RWPE1 (cell line): ENCODE results near the gene TECR.

Experiments used
- CTCF ChIA-PET: fragments of 350-600 bp; sonication (Branson Sonifier 250); formaldehyde crosslinking; extraction: SDS; loops from one replicate; lab custom pipeline; 2021; lab: Yijun Ruan, JAX
- POLR2A ChIA-PET: fragments of 400-600 bp; formaldehyde crosslinking; extraction: SDS; loops from one replicate; lab custom pipeline; 2020; ENCODE audit warnings: antibody characterized with exemption; ENCODE audit not compliant: low non-redundant PET; lab: Yijun Ruan, JAX
- DNase-seq: peaks from one replicate; pipeline ENCODE4 v3.0.0; 2012; ENCODE audit warnings: low spot score
- H3K27ac ChIP-seq: fragments of 450-650 bp; 2 replicates; pipeline ENCODE4 v1.5.1; 2017
- CTCF ChIP-seq: fragments of 450-650 bp; conservative IDR thresholded peaks from 2 replicates; pipeline ENCODE4 v1.5.1; 2017; ENCODE audit warnings: low read depth, mild to moderate bottlenecking

Gene TECR

DNA sequence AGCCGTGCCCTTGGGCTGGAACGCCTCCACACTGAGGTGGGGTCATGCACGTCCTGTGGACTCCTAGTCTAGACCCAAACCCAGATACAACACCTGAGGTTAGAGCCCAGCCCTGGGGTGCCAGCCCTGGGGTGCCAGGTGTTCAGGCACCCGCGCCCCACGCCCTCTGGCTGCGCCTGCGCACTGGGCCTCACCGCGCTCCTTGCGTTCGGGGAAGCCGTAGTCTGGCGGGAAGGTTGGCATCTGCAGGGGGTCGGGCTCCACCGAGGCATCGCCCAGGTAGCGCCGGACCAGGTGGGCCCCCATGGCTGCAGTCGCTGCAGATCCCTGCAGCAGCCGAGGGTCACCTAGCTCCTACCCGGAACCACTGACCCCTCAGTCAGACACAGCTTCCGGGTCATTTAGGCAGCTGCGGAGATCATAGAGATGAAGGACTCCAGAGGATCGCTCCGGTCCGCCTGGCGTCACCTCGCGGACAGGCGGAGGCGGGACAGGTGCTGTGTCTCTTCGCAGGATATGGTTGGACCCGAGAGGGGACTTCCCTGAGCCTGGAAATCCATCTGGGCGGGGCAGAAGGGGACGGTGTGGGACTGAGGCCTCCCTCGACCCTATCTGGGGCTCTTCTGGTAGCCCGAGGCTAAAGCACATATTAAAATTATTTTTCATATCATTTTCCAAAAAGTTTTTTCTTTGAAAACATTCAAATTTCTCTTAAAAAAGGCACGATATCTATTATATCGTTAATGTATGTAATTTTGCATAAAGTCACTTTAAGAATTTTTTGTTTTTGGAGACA lies 42.5 kb downstream of the TECR start, which contains the start of gene NDUFB7:
NDUFB7 (minus strand) TSS at position 372 of the 796 bp plus-strand sequence; CDS start at position 306, 66 bp downstream.
- ChIA-PET POLR2A (interaction anchor here (0.7 kb wide), 1 partner anchor 74 kb away, joined by 5 read pairs; no protein-coding TSS in a partner anchor), CTCF (interaction anchor here (0.6 to 1.4 kb wide), 7 partner anchors 8 to 310 kb away, joined by 3 to 6 read pairs (median 3); no protein-coding TSS in a partner anchor)
- peak within 1 kb of the TSS; percentile 100 for H3K27ac ChIP-seq

GRCh38 chr19:14575428-14575980 lies 46.1 kb downstream of the TECR start:
- H3K27ac ChIP-seq = peak overlapping the region; percentile 75; the same call in 1 of the 2 replicates
- no peak for DNase-seq
- ChIA-PET POLR2A (no interaction called here), CTCF (interaction anchor here (0.6 kb wide), 1 partner anchor 516 kb away, joined by 3 read pairs; no protein-coding TSS in a partner anchor)
- TF ChIP-seq CTCF = no peak

More for the DNA sequence above, 42.5 kb downstream of the TECR start, which contains the start of gene NDUFB7:
- TF ChIP-seq CTCF = peak; percentile 99
- peak; percentile 92 for DNase-seq

GRCh38 chr19:14576363-14576762 lies 47.0 kb downstream of the TECR start:
- no peak for DNase-seq
- ChIA-PET CTCF (no interaction called here), POLR2A (no interaction called here)
- no peak for TF ChIP-seq CTCF
- H3K27ac ChIP-seq = peak overlapping the region; percentile 6; the same call in 1 of the 2 replicates

- H3K27ac ChIP-seq = no peak overlapping the region
- CTCF ChIA-PET = no interaction called here
- DNase-seq = no peak
Measured at GRCh38 chr19:14577264-14577663, 47.9 kb downstream of the TECR start.

DNA sequence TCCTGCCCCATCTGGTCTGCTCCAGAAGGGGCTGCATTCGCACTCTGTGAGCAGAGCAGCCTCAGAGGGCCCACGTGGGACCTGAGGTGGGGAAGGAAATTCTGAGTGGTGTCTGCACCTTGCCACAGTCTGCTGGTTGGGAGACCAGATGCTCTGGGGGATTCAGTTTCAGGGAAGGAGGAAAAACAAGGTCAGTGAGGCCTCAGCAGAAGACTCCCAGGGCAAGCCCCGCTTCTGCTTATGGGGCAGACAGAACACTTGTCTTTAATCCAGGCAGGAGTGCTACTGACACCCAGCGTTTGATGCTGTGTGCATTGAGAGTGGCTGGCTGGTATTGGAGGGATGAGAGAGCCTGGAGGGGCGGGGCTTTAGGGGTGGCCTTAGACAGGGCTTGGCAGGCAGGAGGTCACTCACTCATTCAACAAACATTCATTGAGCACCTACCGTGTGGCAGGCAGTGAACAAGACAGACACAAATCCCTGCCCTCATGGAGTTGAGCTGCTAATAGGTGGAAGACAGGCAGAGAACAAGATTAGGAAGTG lies 48.6 kb downstream of the TECR start:
- CTCF ChIA-PET = interaction anchor here (0.7 kb wide), 1 partner anchor 534 kb away, joined by 3 read pairs; no protein-coding TSS in a partner anchor
- no peak overlapping the region for H3K27ac ChIP-seq
- TF ChIP-seq CTCF = no peak
- no peak for DNase-seq
- POLR2A ChIA-PET = no interaction called here

More at GRCh38 chr19:14577264-14577663, 47.9 kb downstream of the TECR start:
- no peak for TF ChIP-seq CTCF
- POLR2A ChIA-PET = no interaction called here

- H3K27ac ChIP-seq = no peak overlapping the region
- ChIA-PET POLR2A (no interaction called here), CTCF (interaction anchor here (0.7 kb wide), 1 partner anchor 1467 kb away, joined by 3 read pairs; no protein-coding TSS in a partner anchor)
- no peak for DNase-seq
- no peak for TF ChIP-seq CTCF
Measured at GRCh38 chr19:14580623-14581237, 51.3 kb downstream of the TECR start.
